ENCODE results near the gene SSMEM1. TPM values are rescaled to one million over a fixed set of nuclear protein-coding genes. Genes with fewer than 3 reads are reported as not detected.

Gene SSMEM1
- total RNA-seq, 1 experiment from 2014 or later = not detected

GRCh38 chr7:130207033-130207432 lies 627 bp upstream of the SSMEM1 start:
- Histone ChIP-seq H3K27me3 (ENCODE audit: insufficient read depth, low read length) (no peaks in the 10 kb centered on the region), H2BK5ac (ENCODE audit: insufficient read length, low read length) (no peak overlapping the region), H3K27ac (ENCODE audit: insufficient read length, low read depth, low read length) (no peak overlapping the region), H3K56ac (ENCODE audit: insufficient read length, low read depth, low read length) (no peak overlapping the region), H3K9ac (ENCODE audit: extremely low read depth, insufficient read length, low read length) (no peak overlapping the region), H3K9me3 (ENCODE audit: control insufficient read depth, low read depth, low read length) (no peaks in the 10 kb centered on the region), H3K18ac (ENCODE audit: insufficient read length, low read depth, low read length) (no peak overlapping the region), H3K14ac (ENCODE audit: insufficient read depth, low read length) (no peak overlapping the region), H3T11ph (ENCODE audit: low read length) (no peak overlapping the region), H3K4me2 (ENCODE audit: insufficient read depth, insufficient read length, low read length) (no peak overlapping the region), H4K20me1 (ENCODE audit: control insufficient read depth, insufficient read depth, insufficient read length) (no peaks in the 10 kb centered on the region), H3K79me2 (ENCODE audit: insufficient read depth, low read length) (no peaks in the 10 kb centered on the region), H2BK20ac (ENCODE audit: low read depth, low read length, poor library complexity, severe bottlenecking) (no peak overlapping the region), H2AK5ac (ENCODE audit: insufficient read length, low read length) (no peak overlapping the region), H2BK120ac (ENCODE audit: low read depth, low read length, poor library complexity, severe bottlenecking) (no peak overlapping the region), H3K4me1 (ENCODE audit: insufficient read depth, low read length) (no peaks in the 10 kb centered on the region; the same call in 1 of the 2 replicates), H4K91ac (ENCODE audit: insufficient read length, low read depth, low read length) (no peak overlapping the region), H4K8ac (replicated peaks; ENCODE audit: insufficient read length, low read depth, low read length) (no peak overlapping the region), H3K23me2 (ENCODE audit: insufficient read length, low read depth, low read length, poor library complexity, severe bottlenecking) (peaks cover 3% of the 10 kb centered on the region), H3K79me1 (ENCODE audit: insufficient read depth, low read depth, low read length, poor library complexity, severe bottlenecking) (no peaks in the 10 kb centered on the region), H3K23ac (ENCODE audit: insufficient read length, low read depth, low read length) (no peak overlapping the region), H2BK12ac (ENCODE audit: insufficient read length, low read depth, low read length) (no peak overlapping the region), H3K4ac (ENCODE audit: low read depth, low read length) (no peak overlapping the region), H2AFZ (ENCODE audit: low read length) (no peak overlapping the region), H2BK15ac (ENCODE audit: low read depth, low read length) (no peak overlapping the region), H4K5ac (ENCODE audit: insufficient read length, low read depth, low read length) (no peak overlapping the region)
- Mint-ChIP-seq H3K9me3 (peaks cover 0 to 2% of the 10 kb centered on the region in 2 experiments; a peak in 1 of 5 replicates), H3K4me1 (peaks cover 3 to 7% of the 10 kb centered on the region in 2 experiments; a peak in 2 of 4 replicates), H3K36me3 (ENCODE audit: insufficient read depth in 1 of 3, low read depth in 3 of 3) (peaks cover 9 to 17% (median 16%) of the 10 kb centered on the region in 3 experiments; a peak in 6 of 7 replicates), H3K27me3 (ENCODE audit: low read depth) (peaks cover 2% of the 10 kb centered on the region; the same call in 1 of the 2 replicates), H3K4me3 (no peak overlapping the region), H3K27ac (no peak overlapping the region)
- no peak for DNase-seq
- WGBS (ENCODE audit: extremely low coverage, insufficient read length, low lambda C conversion rate) = no CpG with 5 or more reads among the region's 5 CpGs
- no peak for TF ChIP-seq CTCF (conservative IDR thresholded peaks at IDR 0.05)
